Measurements from ENCODE around the gene USPL1. TPM values are rescaled to one million over a fixed set of nuclear protein-coding genes. Genes with fewer than 3 reads are reported as not detected.

The USPL1 gene
- total and polyA plus RNA-seq, 2 of the 13 experiments (the other 11 are each of a cell fraction or from before 2014, with no cell fraction given) = 13.7 to 15.9 TPM

DNA sequence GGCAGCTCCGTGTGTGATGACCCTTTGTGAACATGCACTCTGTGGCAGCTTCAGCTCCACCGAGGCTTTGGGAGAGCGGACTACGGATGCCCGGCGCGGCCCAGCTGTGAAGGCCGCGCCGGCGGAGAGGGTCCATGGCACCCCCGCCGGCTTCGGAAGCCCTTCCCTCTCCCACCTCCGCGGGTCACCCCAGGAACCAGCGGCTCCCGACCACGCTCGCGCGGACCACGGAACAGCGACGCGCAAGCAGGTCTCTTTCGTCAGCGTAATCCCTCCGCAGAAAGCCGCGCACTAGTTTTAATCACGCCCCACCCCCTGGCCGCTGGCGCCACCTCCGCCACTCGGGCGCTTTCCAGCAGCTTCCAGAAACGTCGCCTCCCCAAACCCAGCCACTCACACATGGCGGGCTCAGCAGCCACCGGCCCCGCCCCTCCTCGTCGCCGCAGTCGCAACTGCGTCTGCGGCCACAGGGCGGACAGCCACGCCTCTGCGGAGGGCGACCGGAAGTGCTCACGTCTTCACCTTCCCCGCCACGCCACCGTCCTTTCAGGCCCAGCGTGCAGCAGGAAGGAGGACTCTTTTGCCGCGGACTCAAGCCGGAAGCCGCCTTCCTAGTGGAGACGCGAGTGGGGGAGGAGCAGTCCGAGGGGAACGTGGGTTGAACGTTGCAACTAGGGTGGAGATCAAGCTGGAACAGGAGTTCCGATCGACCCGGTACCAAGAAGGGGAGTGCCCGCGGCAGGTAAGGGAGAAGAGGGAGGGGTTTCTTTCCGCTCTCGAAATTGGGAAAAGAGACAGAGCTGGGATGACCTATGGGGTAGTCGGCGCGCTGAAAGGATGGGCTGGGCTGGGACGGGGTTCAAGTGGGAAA lies at the start of gene USPL1 (continued):
- TF ChIP-seq, protein P1, sequence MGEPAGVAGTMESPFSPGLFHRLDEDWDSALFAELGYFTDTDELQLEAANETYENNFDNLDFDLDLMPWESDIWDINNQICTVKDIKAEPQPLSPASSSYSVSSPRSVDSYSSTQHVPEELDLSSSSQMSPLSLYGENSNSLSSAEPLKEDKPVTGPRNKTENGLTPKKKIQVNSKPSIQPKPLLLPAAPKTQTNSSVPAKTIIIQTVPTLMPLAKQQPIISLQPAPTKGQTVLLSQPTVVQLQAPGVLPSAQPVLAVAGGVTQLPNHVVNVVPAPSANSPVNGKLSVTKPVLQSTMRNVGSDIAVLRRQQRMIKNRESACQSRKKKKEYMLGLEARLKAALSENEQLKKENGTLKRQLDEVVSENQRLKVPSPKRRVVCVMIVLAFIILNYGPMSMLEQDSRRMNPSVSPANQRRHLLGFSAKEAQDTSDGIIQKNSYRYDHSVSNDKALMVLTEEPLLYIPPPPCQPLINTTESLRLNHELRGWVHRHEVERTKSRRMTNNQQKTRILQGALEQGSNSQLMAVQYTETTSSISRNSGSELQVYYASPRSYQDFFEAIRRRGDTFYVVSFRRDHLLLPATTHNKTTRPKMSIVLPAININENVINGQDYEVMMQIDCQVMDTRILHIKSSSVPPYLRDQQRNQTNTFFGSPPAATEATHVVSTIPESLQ (CRISPR knock-in tag; conservative IDR thresholded peaks at IDR 0.05) = no peak; the same call in 1 of the 2 replicates
- TF ChIP-seq CEBPB (IDR thresholded peaks at IDR 0.05; ENCODE audit: borderline replicate concordance, low read depth, low read length) (0 out of 2 replicates have a peak, but pooled peaks have one; percentile 31), CREBL2 (CRISPR knock-in tag; IDR thresholded peaks at IDR 0.05; ENCODE audit: borderline replicate concordance) (peak; percentile 96; the same call in 1 of the 2 replicates), DR1 (CRISPR knock-in tag; IDR thresholded peaks at IDR 0.05) (peak; percentile 88; the same call in 1 of the 2 replicates), TBP (CRISPR knock-in tag; IDR thresholded peaks at IDR 0.05) (no peak), GATAD1 (CRISPR knock-in tag; IDR thresholded peaks at IDR 0.05) (peak; percentile 98), MTF2 (CRISPR knock-in tag; IDR thresholded peaks at IDR 0.05; ENCODE audit: borderline replicate concordance) (peak; percentile 73; the same call in 1 of the 2 replicates), ZNF562 (CRISPR knock-in tag; IDR thresholded peaks at IDR 0.05; ENCODE audit: borderline replicate concordance) (no peak), TFDP2 (CRISPR knock-in tag; IDR thresholded peaks at IDR 0.05) (peak; percentile 97), STAG1 (CRISPR knock-in tag; IDR thresholded peaks at IDR 0.05) (no peak), ZSCAN25 (CRISPR knock-in tag; IDR thresholded peaks at IDR 0.05) (peak; percentile 89), ASH2L (IDR thresholded peaks at IDR 0.05; ENCODE audit: insufficient read length, low read depth, low read length) (peak; percentile 97), TBX2 (CRISPR knock-in tag; IDR thresholded peaks at IDR 0.05; ENCODE audit: borderline replicate concordance) (peak; percentile 95), HOXA7 (CRISPR knock-in tag; IDR thresholded peaks at IDR 0.05) (no peak), NFE2L1 (CRISPR knock-in tag; IDR thresholded peaks at IDR 0.05; ENCODE audit: borderline replicate concordance) (no peak), ARHGAP35 (CRISPR knock-in tag; IDR thresholded peaks at IDR 0.05; ENCODE audit: borderline replicate concordance) (peak; percentile 76; the same call in 1 of the 2 replicates), ZNF10 (CRISPR knock-in tag; IDR thresholded peaks at IDR 0.05; ENCODE audit: borderline replicate concordance, low read depth) (no peak), ZNF263 (CRISPR knock-in tag; IDR thresholded peaks at IDR 0.05) (peak; percentile 60), ZNF251 (CRISPR knock-in tag; IDR thresholded peaks at IDR 0.05) (peak; percentile 92; the same call in 1 of the 2 replicates), NFRKB (IDR thresholded peaks at IDR 0.05) (no peak), HDAC1 (CRISPR knock-in tag; IDR thresholded peaks at IDR 0.05) (peak; percentile 98), ZNF367 (CRISPR knock-in tag; IDR thresholded peaks at IDR 0.05; ENCODE audit: borderline replicate concordance) (peak; percentile 97), SUZ12 (IDR thresholded peaks at IDR 0.05; ENCODE audit: low read depth, low read length) (no peak), ZFYVE20 (CRISPR knock-in tag; IDR thresholded peaks at IDR 0.05; ENCODE audit: borderline replicate concordance, low read depth) (no peak)
- TF ChIP-seq, protein P2, sequence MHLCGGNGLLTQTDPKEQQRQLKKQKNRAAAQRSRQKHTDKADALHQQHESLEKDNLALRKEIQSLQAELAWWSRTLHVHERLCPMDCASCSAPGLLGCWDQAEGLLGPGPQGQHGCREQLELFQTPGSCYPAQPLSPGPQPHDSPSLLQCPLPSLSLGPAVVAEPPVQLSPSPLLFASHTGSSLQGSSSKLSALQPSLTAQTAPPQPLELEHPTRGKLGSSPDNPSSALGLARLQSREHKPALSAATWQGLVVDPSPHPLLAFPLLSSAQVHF (CRISPR knock-in tag; IDR thresholded peaks at IDR 0.05) = peak; percentile 96
